HG02938 (cell line): ENCODE data around the gene HOMER3.
"Not testable (repeated sequence)": the region's sequence is repeated elsewhere in the genome, so short reads cannot be mapped to it uniquely, and the experiment has no call there.

Experiments
- ATAC-seq: cut with Tn5 transposase; IDR thresholded peaks from one replicate; pipeline ENCODE4 v1.9.1; 2021; ENCODE audit warnings: mild to moderate bottlenecking, moderate library complexity; ENCODE audit not compliant: unreplicated experiment

The HOMER3 gene

GRCh38 chr19:18903156-18904037 lies 37.6 kb downstream of the HOMER3 start:
- no peak for ATAC-seq

GRCh38 chr19:18902519-18902918 lies 38.5 kb downstream of the HOMER3 start:
- ATAC-seq, result not testable (repeated sequence)

GRCh38 chr19:18901491-18901890 lies 39.5 kb downstream of the HOMER3 start:
- no peak for ATAC-seq

GRCh38 chr19:18900700-18901481 lies 40.1 kb downstream of the HOMER3 start:
- no peak for ATAC-seq

GRCh38 chr19:18899624-18900560 lies 41.1 kb downstream of the HOMER3 start:
- no peak for ATAC-seq

GRCh38 chr19:18898607-18899408 lies 42.2 kb downstream of the HOMER3 start:
- no peak for ATAC-seq

GRCh38 chr19:18898081-18898606 lies 42.9 kb downstream of the HOMER3 start:
- ATAC-seq, result no peak

GRCh38 chr19:18897094-18898029 lies 43.7 kb downstream of the HOMER3 start:
- no peak for ATAC-seq

GRCh38 chr19:18896421-18896841 lies 44.6 kb downstream of the HOMER3 start:
- no peak for ATAC-seq

- ATAC-seq, result no peak
Observed at GRCh38 chr19:18895824-18896341, 45.1 kb downstream of the HOMER3 start, which contains the start of gene CERS1. CERS1 (minus strand) TSS chr19:18896158; CDS start chr19:18896072, 86 bp downstream.

- ATAC-seq, result no peak
Observed at GRCh38 chr19:18895038-18895823, 45.8 kb downstream of the HOMER3 start.

- ATAC-seq, result no peak
Observed at GRCh38 chr19:18894254-18895037, 46.6 kb downstream of the HOMER3 start.

GRCh38 chr19:18893587-18894253 lies 47.3 kb downstream of the HOMER3 start:
- ATAC-seq, result no peak

- no peak for ATAC-seq
Observed at GRCh38 chr19:18889949-18890745, 50.9 kb downstream of the HOMER3 start.

- no peak for ATAC-seq
Observed at GRCh38 chr19:18886972-18887371, 54.0 kb downstream of the HOMER3 start.
